ACC112 (cell line): ENCODE measurements around the gene KLHL14.
"Not testable (repeated sequence)": the region's sequence is repeated elsewhere in the genome, so short reads cannot be mapped to it uniquely, and the experiment has no call there.

Experiments used
- H2AFZ ChIP-seq: fragments of 200-600 bp; sonication (generic); one replicate; pipeline ENCODE4 v1.6.0; 2017; ENCODE audit warnings: antibody characterized with exemption, low read length; ENCODE audit not compliant: unreplicated experiment
- H3K27ac ChIP-seq: fragments of 200-600 bp; sonication (generic); 2 replicates; pipeline ENCODE4 v1.5.1; 2014; ENCODE audit warnings: low read depth, mild to moderate bottlenecking, antibody characterized with exemption, low read length, moderate library complexity
- H3K27me3 ChIP-seq: fragments of 200-600 bp; sonication (generic); 2 replicates; pipeline ENCODE4 v1.6.1; 2014; ENCODE audit warnings: mild to moderate bottlenecking, antibody characterized with exemption, low read length, moderate library complexity, mixed read lengths; ENCODE audit not compliant: insufficient read depth
- H3K36me3 ChIP-seq: fragments of 200-600 bp; sonication (generic); 2 replicates; pipeline ENCODE4 v1.6.1; 2016; ENCODE audit warnings: mild to moderate bottlenecking, antibody characterized with exemption, low read length, moderate library complexity, mixed read lengths; ENCODE audit not compliant: insufficient read depth
- H3K4me1 ChIP-seq: fragments of 200-600 bp; sonication (generic); one replicate; pipeline ENCODE4 v1.6.1; 2016; ENCODE audit warnings: low read length, mixed read lengths; ENCODE audit not compliant: insufficient read depth, unreplicated experiment, control insufficient read depth
- H3K4me3 ChIP-seq: fragments of 200-600 bp; sonication (generic); 2 replicates; pipeline ENCODE4 v1.5.1; 2014; ENCODE audit warnings: mild to moderate bottlenecking, low read depth, low read length
- H3K79me2 ChIP-seq: fragments of 200-600 bp; sonication (generic); one replicate; pipeline ENCODE4 v1.6.0; 2016; ENCODE audit warnings: low read length; ENCODE audit not compliant: control insufficient read depth, unreplicated experiment, insufficient read depth

Gene KLHL14

GRCh38 chr18:32801228-32801627, 28.4 kb upstream of the KLHL14 start:
- Histone ChIP-seq H3K79me2 (no peaks in the 10 kb centered on the region), H3K4me1 (no peaks in the 10 kb centered on the region), H3K27ac (no peak overlapping the region), H3K36me3 (no peaks in the 10 kb centered on the region), H2AFZ (no peak overlapping the region), H3K27me3 (no peaks in the 10 kb centered on the region; the same call in 1 of the 2 replicates), H3K4me3 (no peak overlapping the region)

GRCh38 chr18:32798209-32798960, 25.6 kb upstream of the KLHL14 start:
- H3K4me1 ChIP-seq = no peaks in the 10 kb centered on the region
- H3K27ac ChIP-seq = no peak overlapping the region
- H3K36me3 ChIP-seq = no peaks in the 10 kb centered on the region
- H3K27me3 ChIP-seq = no peaks in the 10 kb centered on the region; the same call in 1 of the 2 replicates
- no peak overlapping the region for H3K4me3 ChIP-seq
- H2AFZ ChIP-seq = no peak overlapping the region
- no peaks in the 10 kb centered on the region for H3K79me2 ChIP-seq

- not testable (repeated sequence) for H3K79me2 ChIP-seq, H3K27ac ChIP-seq, H3K36me3 ChIP-seq, H3K4me3 ChIP-seq, H2AFZ ChIP-seq, H3K27me3 ChIP-seq, H3K4me1 ChIP-seq
These were observed 21.8 kb upstream of the KLHL14 start for GRCh38 chr18:32794667-32795066.

GRCh38 chr18:32779010-32779409, 6.2 kb upstream of the KLHL14 start:
- Histone ChIP-seq H3K79me2 (no peaks in the 10 kb centered on the region), H2AFZ (no peak overlapping the region), H3K27ac (no peak overlapping the region), H3K4me1 (no peaks in the 10 kb centered on the region), H3K4me3 (no peak overlapping the region), H3K27me3 (peaks cover 13% of the 10 kb centered on the region), H3K36me3 (no peaks in the 10 kb centered on the region)

- Histone ChIP-seq H3K79me2 (no peaks in the 10 kb centered on the region), H3K27ac (no peak overlapping the region), H3K27me3 (peaks cover 32% of the 10 kb centered on the region), H3K4me3 (no peak overlapping the region), H3K36me3 (no peaks in the 10 kb centered on the region), H3K4me1 (no peaks in the 10 kb centered on the region), H2AFZ (no peak overlapping the region)
These were observed 4.2 kb upstream of the KLHL14 start for GRCh38 chr18:32777049-32777448.

- no peaks in the 10 kb centered on the region for H3K4me1 ChIP-seq
- H3K79me2 ChIP-seq = no peaks in the 10 kb centered on the region
- no peak overlapping the region for H2AFZ ChIP-seq
- H3K4me3 ChIP-seq = no peak overlapping the region
- H3K27ac ChIP-seq = no peak overlapping the region
- H3K36me3 ChIP-seq = no peaks in the 10 kb centered on the region
- peaks cover 37% of the 10 kb centered on the region for H3K27me3 ChIP-seq
These were observed 3.7 kb upstream of the KLHL14 start for GRCh38 chr18:32776561-32776960.

- Histone ChIP-seq H3K27ac (no peak overlapping the region), H3K4me1 (no peaks in the 10 kb centered on the region)
These were observed 2.8 kb upstream of the KLHL14 start for GRCh38 chr18:32775628-32776027.

GRCh38 chr18:32773382-32773712, 524 bp upstream of the KLHL14 start:
- Histone ChIP-seq H3K36me3 (no peaks in the 10 kb centered on the region), H3K4me1 (no peaks in the 10 kb centered on the region), H3K27ac (no peak overlapping the region), H3K27me3 (peaks cover 61% of the 10 kb centered on the region), H3K4me3 (no peak overlapping the region), H2AFZ (no peak overlapping the region), H3K79me2 (no peaks in the 10 kb centered on the region)

More at GRCh38 chr18:32775628-32776027, 2.8 kb upstream of the KLHL14 start:
- no peaks in the 10 kb centered on the region for H3K79me2 ChIP-seq
- H2AFZ ChIP-seq = no peak overlapping the region
- H3K4me3 ChIP-seq = no peak overlapping the region
- H3K27me3 ChIP-seq = peaks cover 46% of the 10 kb centered on the region
- no peaks in the 10 kb centered on the region for H3K36me3 ChIP-seq

GRCh38 chr18:32771871-32772580, 797 bp downstream of the KLHL14 start:
- H3K4me1 ChIP-seq = no peaks in the 10 kb centered on the region
- H3K79me2 ChIP-seq = no peaks in the 10 kb centered on the region
- no peak overlapping the region for H2AFZ ChIP-seq
- H3K36me3 ChIP-seq = no peaks in the 10 kb centered on the region
- H3K27me3 ChIP-seq = peaks cover 74% of the 10 kb centered on the region
- no peak overlapping the region for H3K27ac ChIP-seq
- peak overlapping the region; percentile 29; the same call in 1 of the 2 replicates for H3K4me3 ChIP-seq

- H3K4me3 ChIP-seq = no peak overlapping the region; the same call in 1 of the 2 replicates
- no peak overlapping the region for H3K27ac ChIP-seq
- no peaks in the 10 kb centered on the region for H3K4me1 ChIP-seq
- peaks cover 80% of the 10 kb centered on the region for H3K27me3 ChIP-seq
- H2AFZ ChIP-seq = no peak overlapping the region
- no peaks in the 10 kb centered on the region for H3K79me2 ChIP-seq
- no peaks in the 10 kb centered on the region for H3K36me3 ChIP-seq
These were observed 1.6 kb downstream of the KLHL14 start for GRCh38 chr18:32771169-32771751.
